Neuron (in vitro differentiated cells): ENCODE data around the gene TFF2.

Experiments
- H2AFZ ChIP-seq: one replicate; pipeline ENCODE4 v1.6.1; 2013; ENCODE audit warnings: low read depth, mild to moderate bottlenecking, inconsistent platforms, low read length, moderate library complexity
- H3K27me3 ChIP-seq: one replicate; pipeline ENCODE4 v1.6.1; 2013; ENCODE audit warnings: low read length; ENCODE audit not compliant: insufficient read depth
- H3K36me3 ChIP-seq: one replicate; pipeline ENCODE4 v1.6.1; 2013; ENCODE audit warnings: low read length; ENCODE audit not compliant: insufficient read depth
- H3K4me1 ChIP-seq: one replicate; pipeline ENCODE4 v1.6.1; 2013; ENCODE audit warnings: low read length; ENCODE audit not compliant: insufficient read depth
- H3K4me3 ChIP-seq: 2 replicates; pipeline ENCODE4 v1.5.1; 2013; ENCODE audit warnings: mild to moderate bottlenecking, low read length, moderate library complexity
- H3K9me3 ChIP-seq: one replicate; pipeline ENCODE4 v1.6.1; 2013; ENCODE audit warnings: low read length

TFF2 gene

DNA sequence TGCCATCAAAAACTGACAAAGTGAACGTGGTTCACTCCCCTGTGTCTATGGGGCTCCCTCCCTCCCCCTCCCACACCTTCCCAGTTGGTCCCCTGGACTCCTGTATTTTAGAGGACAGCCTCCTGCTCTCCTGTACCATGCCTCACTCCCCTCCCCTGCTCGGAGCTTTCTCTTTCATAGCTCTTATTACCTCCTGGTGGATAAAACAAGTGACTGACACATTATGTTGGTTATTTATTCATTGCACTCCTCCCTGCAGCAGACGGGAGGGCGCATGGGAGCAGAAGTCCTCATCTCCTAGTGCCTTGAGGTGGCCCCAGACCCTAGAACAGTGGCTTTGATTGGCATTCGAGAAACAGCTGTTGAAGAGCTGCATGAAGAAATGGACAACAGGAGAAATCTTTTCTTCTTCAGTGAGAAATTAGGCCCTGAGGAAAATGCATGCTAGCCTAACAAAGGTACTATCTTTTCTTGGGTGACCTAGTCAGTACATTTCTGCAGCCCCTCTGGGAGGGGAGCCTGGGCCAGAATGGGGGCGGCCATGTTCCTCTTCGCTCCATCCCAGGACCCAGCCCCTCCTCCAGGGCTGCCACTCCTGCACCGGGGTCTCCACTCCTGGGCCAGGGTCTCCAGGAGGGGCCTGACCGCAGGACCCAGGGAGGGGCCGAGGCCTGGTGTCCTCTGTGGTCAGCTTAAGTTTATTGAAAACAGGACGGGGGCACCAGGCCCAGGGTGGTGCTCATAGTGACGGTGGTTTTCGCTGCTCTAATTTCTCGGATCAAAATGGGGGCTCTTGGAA is 16.8 kb upstream of the TFF2 start:
- H3K9me3 ChIP-seq = no peaks in the 10 kb centered on the region
- no peaks in the 10 kb centered on the region for H3K27me3 ChIP-seq
- H3K4me1 ChIP-seq = no peaks in the 10 kb centered on the region
- H2AFZ ChIP-seq = no peak overlapping the region
- no peaks in the 10 kb centered on the region for H3K36me3 ChIP-seq
- no peak overlapping the region for H3K4me3 ChIP-seq

DNA sequence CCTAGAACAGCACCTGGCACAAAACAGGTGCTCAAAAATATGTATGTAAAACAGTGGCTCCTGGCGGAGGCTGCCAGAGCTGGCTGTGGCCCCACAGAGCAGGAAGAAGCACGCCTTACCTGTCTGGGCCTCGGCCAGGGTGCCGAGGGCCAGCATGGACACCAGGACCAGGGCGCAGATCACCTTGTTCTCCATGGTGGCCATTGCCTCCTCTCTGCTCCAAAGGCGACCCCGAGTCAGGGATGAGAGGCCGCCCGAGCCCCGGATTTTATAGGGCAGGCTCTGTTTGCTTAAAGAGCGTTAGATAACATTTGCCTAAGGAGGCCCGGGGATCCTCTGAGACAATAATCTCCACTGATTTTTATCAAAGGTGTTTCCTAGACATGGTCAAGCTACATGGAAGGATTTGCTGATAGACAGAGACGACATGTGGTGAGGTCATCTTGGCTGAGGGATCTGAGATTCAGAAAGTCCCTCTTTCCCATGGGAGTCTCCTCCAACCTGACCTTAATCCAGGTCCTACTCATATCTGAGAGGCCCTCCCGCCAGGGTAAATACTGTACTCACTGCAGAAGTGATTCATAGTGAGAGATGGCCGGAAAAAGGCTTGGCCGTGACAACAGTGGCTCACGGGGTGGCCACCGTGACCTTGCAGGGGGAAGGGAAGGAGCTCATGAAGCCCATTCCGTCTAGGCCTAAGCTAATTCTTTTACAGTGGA is 15.7 kb upstream of the TFF2 start, which contains the start of gene TFF1:
Gene TFF1, minus strand, starts transcription at position 244 of the 719 bp plus-strand sequence. Its CDS starts 40 bp downstream, at position 204.
- Histone ChIP-seq H3K27me3 (no peaks in the 10 kb centered on the region), H3K36me3 (no peaks in the 10 kb centered on the region), H3K4me3 (no peak within 1 kb of the TSS), H3K9me3 (no peaks in the 10 kb centered on the region), H3K4me1 (no peaks in the 10 kb centered on the region), H2AFZ (no peak within 1 kb of the TSS)

DNA sequence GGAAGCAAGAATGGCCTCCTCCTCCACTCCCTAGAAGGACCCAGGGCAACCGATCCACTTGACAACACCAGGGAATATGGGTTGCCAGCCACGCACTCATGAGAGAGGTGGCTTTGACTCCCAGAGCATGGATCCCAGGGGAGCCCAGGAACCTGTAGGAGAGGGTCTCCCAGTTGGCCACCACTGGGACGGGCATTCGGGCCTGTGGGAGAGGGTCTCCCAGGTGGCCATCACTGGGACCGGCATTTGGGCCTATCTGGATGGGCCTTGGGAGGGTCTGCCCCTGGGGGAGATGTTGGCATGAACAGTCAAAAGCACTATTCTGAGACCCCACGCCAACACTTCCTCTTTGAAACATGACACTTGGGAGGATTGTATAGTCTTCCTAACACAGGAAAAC is 15.0 kb upstream of the TFF2 start:
- no peak overlapping the region for H3K4me3 ChIP-seq
- no peaks in the 10 kb centered on the region for H3K4me1 ChIP-seq
- H3K36me3 ChIP-seq = no peaks in the 10 kb centered on the region
- H3K9me3 ChIP-seq = no peaks in the 10 kb centered on the region
- no peaks in the 10 kb centered on the region for H3K27me3 ChIP-seq
- no peak overlapping the region for H2AFZ ChIP-seq

DNA sequence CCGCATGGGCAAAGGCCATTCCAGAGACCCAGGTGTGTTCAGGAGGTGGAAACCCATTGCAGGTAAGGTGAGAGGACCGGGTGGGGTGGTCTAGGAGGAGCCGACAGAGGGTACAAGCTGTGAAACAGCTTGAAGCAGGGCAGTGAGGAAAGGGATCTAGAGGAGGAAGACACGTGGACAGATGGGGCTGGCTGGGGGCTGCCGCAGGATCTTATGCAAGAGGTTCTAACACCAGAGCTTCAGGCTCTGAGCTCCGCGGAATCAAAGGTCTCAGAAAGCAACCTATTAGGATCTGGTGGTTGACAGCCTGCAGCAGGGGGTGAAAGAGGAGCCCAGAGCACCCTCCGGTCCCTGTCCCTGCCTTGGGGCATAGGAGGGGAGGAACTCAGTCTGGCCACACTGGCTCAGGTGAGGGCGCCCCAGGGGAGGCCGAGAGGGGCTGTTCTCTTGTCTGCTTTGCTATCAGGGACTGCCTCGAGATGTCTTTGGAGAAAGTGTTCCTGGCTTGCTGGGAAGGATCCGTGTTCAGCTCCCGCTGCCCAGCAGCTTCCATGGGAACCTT is 13.6 kb upstream of the TFF2 start:
- Histone ChIP-seq H3K9me3 (no peaks in the 10 kb centered on the region), H3K4me3 (no peak overlapping the region), H3K27me3 (no peaks in the 10 kb centered on the region), H3K36me3 (no peaks in the 10 kb centered on the region), H2AFZ (no peak overlapping the region), H3K4me1 (no peaks in the 10 kb centered on the region)

DNA sequence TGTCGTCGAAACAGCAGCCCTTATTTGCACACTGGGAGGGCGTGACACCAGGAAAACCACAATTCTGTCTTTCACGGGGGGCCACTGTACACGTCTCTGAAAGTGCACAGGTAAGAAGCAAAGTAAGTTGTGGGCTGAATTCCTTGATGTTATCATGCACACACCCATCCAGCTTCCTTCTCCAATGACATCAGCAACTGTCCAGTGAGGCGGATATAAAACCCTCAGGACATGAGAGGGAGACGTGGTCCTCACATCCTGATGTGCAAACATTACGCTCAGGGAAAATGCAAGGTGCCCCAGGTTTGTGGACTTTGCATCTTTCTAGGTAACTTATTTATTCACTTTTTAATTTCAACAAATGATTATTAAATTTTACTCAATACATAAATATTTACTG is 12.5 kb upstream of the TFF2 start:
- Histone ChIP-seq H3K27me3 (no peaks in the 10 kb centered on the region), H3K4me3 (no peak overlapping the region), H3K9me3 (no peaks in the 10 kb centered on the region), H3K36me3 (no peaks in the 10 kb centered on the region), H3K4me1 (no peaks in the 10 kb centered on the region), H2AFZ (no peak overlapping the region)

DNA sequence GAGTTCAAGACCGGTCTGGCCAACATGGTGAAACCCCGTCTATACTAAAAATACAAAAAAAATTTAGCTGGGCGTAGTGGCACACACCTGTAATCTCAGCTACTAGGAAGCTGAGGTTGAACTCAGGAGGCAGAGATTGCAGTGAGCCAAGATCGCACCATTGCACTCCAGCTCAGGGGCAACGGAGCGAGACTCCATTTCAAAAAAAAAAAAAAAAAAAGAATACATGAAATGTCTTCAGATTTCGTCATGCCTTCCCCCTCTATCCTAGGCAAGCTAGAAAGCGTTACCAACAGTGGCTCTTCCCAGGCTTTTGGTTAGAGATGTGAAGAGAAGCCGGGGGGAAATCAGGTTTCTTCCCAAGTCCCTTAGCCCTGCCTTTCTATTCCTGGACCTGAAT is 11.9 kb upstream of the TFF2 start:
- Histone ChIP-seq H3K4me3 (no peak overlapping the region), H3K27me3 (no peaks in the 10 kb centered on the region), H3K9me3 (no peaks in the 10 kb centered on the region), H3K4me1 (no peaks in the 10 kb centered on the region), H2AFZ (no peak overlapping the region), H3K36me3 (no peaks in the 10 kb centered on the region)

DNA sequence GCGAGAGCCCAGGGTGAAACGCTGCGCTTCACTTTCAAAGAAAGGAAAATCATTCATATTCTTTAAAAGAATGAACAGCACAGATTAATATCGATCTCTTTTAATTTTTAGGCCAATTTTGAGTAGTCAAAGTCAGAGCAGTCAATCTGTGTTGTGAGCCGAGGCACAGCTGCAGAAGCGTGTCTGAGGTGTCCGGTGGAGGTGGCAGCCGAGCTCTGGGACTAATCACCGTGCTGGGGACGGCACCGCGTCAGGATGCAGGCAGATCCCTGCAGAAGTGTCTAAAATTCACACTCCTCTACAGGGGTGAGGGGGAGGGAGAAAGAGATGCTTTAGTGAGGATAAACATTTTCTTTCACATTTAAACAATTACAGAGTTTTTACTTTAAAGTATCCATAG is 11.4 kb upstream of the TFF2 start:
- Histone ChIP-seq H3K36me3 (no peaks in the 10 kb centered on the region), H3K9me3 (no peaks in the 10 kb centered on the region), H2AFZ (no peak overlapping the region), H3K27me3 (no peaks in the 10 kb centered on the region), H3K4me3 (no peak overlapping the region), H3K4me1 (no peaks in the 10 kb centered on the region)

DNA sequence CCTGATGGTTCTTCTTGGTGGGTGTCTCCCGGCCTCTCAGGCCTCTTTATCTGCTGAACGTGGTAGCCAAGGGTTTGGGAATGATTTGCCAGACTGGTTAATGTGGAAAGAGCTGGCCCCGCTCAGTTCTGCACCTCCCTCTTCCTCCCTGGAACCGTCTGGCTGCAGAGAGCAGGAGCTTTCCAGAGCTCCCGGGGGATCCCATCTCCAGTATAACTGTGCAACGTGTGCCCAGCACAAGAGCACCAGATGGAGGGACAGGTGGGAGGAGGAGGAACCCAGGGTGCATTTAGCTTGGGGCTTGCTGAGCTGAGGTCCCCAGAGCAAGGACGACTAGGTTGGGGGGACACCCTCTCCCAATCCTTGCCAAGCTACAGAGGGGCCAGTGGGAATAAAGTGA is 10.5 kb upstream of the TFF2 start:
- Histone ChIP-seq H3K4me3 (no peak overlapping the region), H2AFZ (no peak overlapping the region), H3K27me3 (no peaks in the 10 kb centered on the region), H3K4me1 (no peaks in the 10 kb centered on the region), H3K36me3 (no peaks in the 10 kb centered on the region), H3K9me3 (no peaks in the 10 kb centered on the region)

DNA sequence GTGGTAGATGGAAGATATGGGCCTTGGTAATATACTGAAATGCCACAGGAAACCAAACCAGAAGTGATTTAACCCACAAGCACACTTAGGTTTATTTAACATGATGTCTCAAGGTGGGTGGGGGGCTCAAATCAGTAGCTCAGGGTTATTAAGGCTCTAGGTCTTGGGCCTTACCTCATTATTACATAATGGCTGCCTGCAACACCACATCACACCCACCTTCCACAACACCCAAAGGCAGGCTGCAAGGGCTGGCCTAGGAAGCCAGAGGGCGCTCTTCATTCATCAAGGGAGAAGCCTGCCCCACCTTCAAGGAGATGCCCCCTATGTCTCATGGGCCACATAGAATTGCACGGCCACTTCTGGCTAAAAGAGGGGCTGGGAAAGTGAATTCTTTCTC is 9.5 kb upstream of the TFF2 start:
- Histone ChIP-seq H3K4me1 (no peaks in the 10 kb centered on the region), H3K27me3 (no peaks in the 10 kb centered on the region), H3K4me3 (no peak overlapping the region), H3K9me3 (no peaks in the 10 kb centered on the region), H3K36me3 (no peaks in the 10 kb centered on the region), H2AFZ (no peak overlapping the region)

DNA sequence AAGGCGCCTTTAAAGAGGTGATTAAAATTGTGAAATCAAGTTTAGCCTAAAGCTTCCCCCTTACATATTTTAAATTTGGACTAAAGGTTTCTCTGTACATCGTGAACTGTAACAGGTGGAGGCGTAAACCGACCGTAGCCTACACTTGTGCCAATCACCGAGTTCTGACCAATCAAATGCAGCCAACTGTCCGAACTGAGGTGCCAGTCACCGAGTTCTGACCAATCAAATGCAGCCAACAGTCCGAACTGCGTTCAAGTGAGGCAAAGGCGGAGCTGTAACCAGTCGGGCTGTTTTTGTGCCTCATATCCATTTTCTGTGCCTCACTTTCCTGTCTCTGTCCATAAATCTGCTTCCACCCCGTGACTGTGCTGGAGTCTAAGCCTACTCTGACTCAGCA is 8.1 kb upstream of the TFF2 start:
- no peaks in the 10 kb centered on the region for H3K9me3 ChIP-seq
- H2AFZ ChIP-seq = no peak overlapping the region
- H3K36me3 ChIP-seq = no peaks in the 10 kb centered on the region
- H3K4me3 ChIP-seq = no peak overlapping the region
- H3K4me1 ChIP-seq = no peaks in the 10 kb centered on the region
- H3K27me3 ChIP-seq = no peaks in the 10 kb centered on the region

DNA sequence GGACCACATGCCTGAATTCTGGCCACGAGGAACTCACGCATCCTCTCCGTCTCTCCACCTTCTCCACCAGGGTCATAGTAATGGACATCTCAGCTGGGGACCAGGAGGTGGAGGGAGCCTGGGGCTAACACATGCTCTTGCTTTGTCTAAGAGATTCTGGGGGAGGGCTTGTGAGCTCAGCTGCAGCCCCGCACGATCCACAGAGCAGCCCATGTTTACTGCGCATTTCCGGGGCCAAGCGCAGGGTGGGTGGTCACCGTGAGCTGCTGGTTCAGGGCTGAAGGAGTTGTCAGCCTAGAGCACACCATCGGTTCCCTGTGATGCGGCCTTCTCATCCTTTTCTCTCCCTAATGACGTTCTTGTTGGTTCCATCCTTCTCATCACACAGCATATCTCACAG is 7.5 kb upstream of the TFF2 start:
- no peaks in the 10 kb centered on the region for H3K36me3 ChIP-seq
- no peaks in the 10 kb centered on the region for H3K9me3 ChIP-seq
- no peaks in the 10 kb centered on the region for H3K27me3 ChIP-seq
- H3K4me3 ChIP-seq = no peak overlapping the region
- H3K4me1 ChIP-seq = no peaks in the 10 kb centered on the region
- H2AFZ ChIP-seq = no peak overlapping the region

DNA sequence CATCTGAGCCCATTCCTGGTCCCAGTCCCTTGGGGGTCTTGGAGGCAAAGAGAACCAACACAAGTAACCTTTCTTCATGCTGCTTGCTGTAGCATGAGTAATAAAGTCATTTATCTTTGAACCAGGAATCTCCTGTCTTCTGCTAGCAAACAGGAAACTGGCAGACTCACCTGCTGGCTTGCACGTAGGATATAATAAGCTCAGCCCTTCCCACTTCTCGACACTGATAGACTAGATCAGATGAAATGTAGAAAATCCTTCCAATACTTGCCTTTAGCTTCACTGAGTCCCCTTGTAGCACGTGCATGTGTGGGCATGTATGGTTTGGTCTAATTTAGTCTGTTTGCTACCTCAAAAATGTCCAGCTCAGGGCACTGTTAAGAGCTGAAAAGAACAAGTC is 6.5 kb upstream of the TFF2 start:
- no peaks in the 10 kb centered on the region for H3K9me3 ChIP-seq
- H3K4me1 ChIP-seq = no peaks in the 10 kb centered on the region
- no peak overlapping the region for H2AFZ ChIP-seq
- H3K27me3 ChIP-seq = no peaks in the 10 kb centered on the region
- no peaks in the 10 kb centered on the region for H3K36me3 ChIP-seq
- H3K4me3 ChIP-seq = no peak overlapping the region

DNA sequence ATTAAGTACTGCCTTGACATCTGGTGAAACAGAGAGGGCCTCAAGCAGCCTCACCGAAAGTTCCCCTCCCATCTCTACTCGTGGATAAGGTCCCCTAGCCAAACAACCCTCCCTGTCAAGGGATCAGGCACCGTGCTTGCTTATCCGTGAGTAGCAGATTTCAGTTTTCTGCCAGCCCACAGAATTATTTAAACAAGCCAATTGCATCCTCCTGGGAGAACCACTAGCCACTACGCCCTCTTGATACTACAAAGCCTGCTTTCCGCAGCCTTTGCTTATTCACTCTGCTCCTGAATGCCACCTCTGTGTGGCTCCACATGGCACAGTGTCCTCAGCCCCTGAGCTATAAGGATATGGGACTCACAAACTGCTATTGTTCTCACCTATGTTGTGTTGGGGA is 5.9 kb upstream of the TFF2 start:
- Histone ChIP-seq H3K36me3 (no peaks in the 10 kb centered on the region), H3K27me3 (no peaks in the 10 kb centered on the region), H3K4me1 (no peaks in the 10 kb centered on the region), H2AFZ (no peak overlapping the region), H3K4me3 (no peak overlapping the region), H3K9me3 (no peaks in the 10 kb centered on the region)
